HepG2 (cell line): Measurements from ENCODE around the gene ELMOD1. TPM values are rescaled to one million over a fixed set of nuclear protein-coding genes. Genes with fewer than 3 reads are reported as not detected.

Experiments used
- ATF1 ChIP-seq: IDR thresholded peaks from 2 replicates; pipeline ENCODE4 v1.6.1; 2016; ENCODE audit warnings: mild to moderate bottlenecking, control low read depth
- CBX1 ChIP-seq: IDR thresholded peaks from one replicate; pipeline ENCODE4 v1.6.1; 2016; ENCODE audit warnings: antibody characterized with exemption, low read depth
- HBP1 ChIP-seq: IDR thresholded peaks from 2 replicates; pipeline ENCODE4 v1.6.1; 2016; ENCODE audit warnings: low read depth, control low read depth
- HMGXB3 ChIP-seq: sonication (generic); formaldehyde crosslinking; IDR thresholded peaks from 2 replicates; pipeline ENCODE4 v1.4.0; 2020; ENCODE audit warnings: missing genetic modification reagents, borderline replicate concordance
- KAT8 ChIP-seq: IDR thresholded peaks from 2 replicates; pipeline ENCODE4 v1.6.1; 2016; ENCODE audit warnings: missing genetic modification reagents, missing compliant biosample characterization
- MTERF4 ChIP-seq: sonication (generic); formaldehyde crosslinking; IDR thresholded peaks from 2 replicates; pipeline ENCODE4 v1.8.0; 2023; ENCODE audit warnings: mild to moderate bottlenecking, missing genetic modification reagents
- RBFOX2 ChIP-seq: fragments of 200-400 bp; formaldehyde crosslinking; IDR thresholded peaks from 2 replicates; pipeline ENCODE4 v1.6.1; 2017; ENCODE audit warnings: low read depth, mild to moderate bottlenecking, low read length
- RCOR2 ChIP-seq: IDR thresholded peaks from 2 replicates; pipeline ENCODE4 v1.6.1; 2016; ENCODE audit warnings: missing biosample characterization, missing genetic modification reagents
- REPIN1 ChIP-seq: sonication (generic); formaldehyde crosslinking; IDR thresholded peaks from 2 replicates; pipeline ENCODE4 v1.8.0; 2022; ENCODE audit warnings: missing genetic modification reagents, low read depth, mild to moderate bottlenecking, borderline replicate concordance
- TFE3 ChIP-seq: IDR thresholded peaks from 2 replicates; pipeline ENCODE4 v1.6.1; 2016
- TIGD3 ChIP-seq: sonication (generic); formaldehyde crosslinking; IDR thresholded peaks from 2 replicates; pipeline ENCODE4 v1.5.1; 2020; ENCODE audit warnings: mild to moderate bottlenecking, missing genetic modification reagents, borderline replicate concordance
- ZMYM4 ChIP-seq: sonication (generic); formaldehyde crosslinking; IDR thresholded peaks from 2 replicates; pipeline ENCODE4 v1.8.1; 2023; ENCODE audit warnings: mild to moderate bottlenecking, missing genetic modification reagents
- ZNF124 ChIP-seq: sonication (generic); formaldehyde crosslinking; IDR thresholded peaks from 2 replicates; pipeline ENCODE4 v1.4.0; 2020; ENCODE audit warnings: missing genetic modification reagents
- ZNF138 ChIP-seq: sonication (generic); formaldehyde crosslinking; IDR thresholded peaks from 2 replicates; pipeline ENCODE4 v1.5.0; 2020; ENCODE audit warnings: mild to moderate bottlenecking, low read depth, missing genetic modification reagents
- ZNF225 ChIP-seq: sonication (generic); formaldehyde crosslinking; IDR thresholded peaks from 2 replicates; pipeline ENCODE4 v1.4.0; 2020; ENCODE audit warnings: mild to moderate bottlenecking, missing genetic modification reagents
- ZNF567 ChIP-seq: sonication (generic); formaldehyde crosslinking; IDR thresholded peaks from 2 replicates; pipeline ENCODE4 v1.8.1; 2023; ENCODE audit warnings: mild to moderate bottlenecking, missing genetic modification reagents, borderline replicate concordance
- ZNF670 ChIP-seq: sonication (generic); formaldehyde crosslinking; IDR thresholded peaks from 2 replicates; pipeline ENCODE4 v1.8.0; 2022; ENCODE audit warnings: mild to moderate bottlenecking, missing genetic modification reagents, borderline replicate concordance
- ZNF788 ChIP-seq: sonication (generic); formaldehyde crosslinking; IDR thresholded peaks from 2 replicates; pipeline ENCODE4 v1.5.0; 2020; ENCODE audit warnings: mild to moderate bottlenecking, missing genetic modification reagents, borderline replicate concordance
- ZSCAN29 ChIP-seq: sonication (generic); formaldehyde crosslinking; conservative IDR thresholded peaks from 2 replicates; pipeline ENCODE4 v1.4.0; 2020; ENCODE audit warnings: mild to moderate bottlenecking, missing genetic modification reagents
- polyA plus RNA-seq, 8 experiments: library from polyadenylated mRNA; depleted of rRNA in 3 of 8; stranded (reverse) in 7 of 8; unstranded in 1 of 8; fragments of >200 nt; fragmentation: Illumina TruSeq in 4 of 8; extraction: Trizol in 4 of 8; gene quantifications; 2 replicates each; pipeline versions ENCODE4 v1.2.1 to v1.2.3, GENCODE V29; 2011 to 2016; ENCODE audit warnings: low read depth in 4 of 8, missing spikeins in 1 of 8, mixed read lengths in 1 of 8; ENCODE audit not compliant: insufficient read depth in 1 of 8
- total RNA-seq, 5 experiments: library from RNA; depleted of rRNA; stranded (reverse); fragments of >200 nt; fragmentation: Illumina TruSeq; extraction: Trizol; gene quantifications; 2 replicates each; pipeline ENCODE4 v1.2.3, GENCODE V29; 2016; ENCODE audit warnings: low read depth in 1 of 5

The ELMOD1 gene
- total and polyA plus RNA-seq, 2 of the 13 experiments (the other 11 are each of a cell fraction or from before 2014, with no cell fraction given), result not detected

GRCh38 chr11:107565219-107565937 lies 25.6 kb upstream of the ELMOD1 start, which contains the start of gene ALKBH8 (continued):
- TF ChIP-seq ZNF138 (CRISPR knock-in tag) (peak; percentile 88; the same call in 1 of the 2 replicates), TFE3 (CRISPR knock-in tag) (peak; percentile 51; the same call in 1 of the 2 replicates), ATF1 (CRISPR knock-in tag) (peak; percentile 79), ZNF788 (CRISPR knock-in tag) (peak; percentile 79; the same call in 1 of the 2 replicates), ZNF225 (peak; percentile 81), ZNF670 (0 out of 2 replicates have a peak, but pooled peaks have one; percentile 62), HBP1 (peak; percentile 33; the same call in 1 of the 2 replicates), MTERF4 (0 out of 2 replicates have a peak, but pooled peaks have one; percentile 58), CBX1 (peak; percentile 53), ZNF124 (CRISPR knock-in tag) (0 out of 2 replicates have a peak, but pooled peaks have one; percentile 45), REPIN1 (CRISPR knock-in tag) (peak; percentile 54; the same call in 1 of the 2 replicates), HMGXB3 (CRISPR knock-in tag) (0 out of 2 replicates have a peak, but pooled peaks have one; percentile 74), ZSCAN29 (CRISPR knock-in tag) (0 out of 2 replicates have a peak, but pooled peaks have one; percentile 28), RBFOX2 (peak; percentile 50; the same call in 1 of the 2 replicates), ZNF567 (CRISPR knock-in tag) (peak; percentile 49; the same call in 1 of the 2 replicates), ZMYM4 (peak; percentile 46; the same call in 1 of the 2 replicates), RCOR2 (CRISPR knock-in tag) (no peak), KAT8 (peak; percentile 97), TIGD3 (CRISPR knock-in tag) (no peak)
